Cortex of kidney (tissue), 1 donor: ENCODE measurements around the gene POLR1A.

Source experiments
- DNase-seq: peaks from one replicate; lab custom pipeline; 2025; lab: John Stamatoyannopoulos, UW

Gene POLR1A

DNA sequence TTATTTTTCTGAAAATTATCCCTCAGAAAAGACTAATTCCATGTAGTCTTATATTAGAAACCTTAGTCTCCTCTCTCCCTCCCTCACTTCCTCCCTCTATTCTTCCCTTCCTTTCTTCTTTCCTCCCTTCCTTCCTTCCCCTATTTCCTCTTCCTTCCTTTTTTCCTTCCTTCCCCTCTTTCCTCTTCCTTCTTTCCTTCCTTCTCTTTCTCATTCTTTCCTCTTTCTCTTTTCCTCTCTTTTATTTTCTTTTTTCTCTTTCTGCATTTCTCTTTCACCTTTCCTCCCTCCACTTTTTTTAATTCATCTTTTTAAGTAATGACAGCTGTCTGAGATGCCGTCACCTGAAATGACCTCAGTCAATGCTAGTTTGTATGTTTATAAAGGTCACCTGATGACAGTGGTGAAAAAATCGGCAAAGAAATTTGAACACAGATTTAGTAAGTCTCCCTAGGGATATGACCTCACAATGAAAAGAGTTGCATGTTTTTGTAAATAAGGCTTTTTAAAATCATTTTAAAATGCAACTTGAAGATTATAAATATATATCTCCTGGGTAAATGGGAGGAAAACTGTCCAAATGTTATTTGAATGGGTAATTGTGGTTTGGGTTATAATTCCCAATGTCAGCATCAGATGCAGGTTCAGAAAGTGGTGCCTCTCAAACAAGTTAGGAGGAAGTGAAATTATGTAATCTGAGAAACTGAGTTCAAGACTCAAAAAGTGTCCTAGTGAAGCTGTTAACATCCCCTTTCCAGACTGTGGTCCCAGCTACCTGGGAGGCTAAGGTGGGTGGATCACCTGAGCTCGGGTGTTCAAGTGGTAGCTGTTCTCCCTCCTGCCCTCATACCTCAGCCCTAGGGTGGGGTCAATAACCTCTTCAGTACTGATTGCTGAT is 126.6 kb downstream of the POLR1A start:
- DNase-seq: no peak

- DNase-seq: no peak
These were observed 129.4 kb downstream of the POLR1A start for GRCh38 chr2:85976106-85976920.

GRCh38 chr2:85975581-85975980 is 130.1 kb downstream of the POLR1A start:
- DNase-seq: no peak

- no peak for DNase-seq
These were observed 131.3 kb downstream of the POLR1A start for GRCh38 chr2:85974390-85974789.

DNA sequence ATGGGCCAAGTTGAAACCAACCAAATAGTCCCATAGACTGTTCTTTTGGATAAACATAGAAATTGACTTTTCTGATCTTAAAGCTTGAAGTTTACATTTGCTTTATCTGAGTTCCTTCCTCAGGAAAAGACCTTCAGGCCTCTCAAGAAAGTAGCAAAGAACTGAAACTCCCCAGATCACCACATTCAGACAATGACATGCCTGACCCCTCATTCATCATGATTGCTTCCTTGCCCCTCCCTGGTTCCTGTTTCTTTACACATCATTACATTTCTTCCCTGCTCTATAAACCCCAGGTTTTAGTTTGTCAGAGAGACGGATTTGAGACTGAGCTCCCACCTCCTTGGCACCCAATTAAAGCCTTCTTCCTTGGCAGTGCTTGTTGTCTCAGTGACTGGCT is 133.3 kb downstream of the POLR1A start:
- no peak for DNase-seq

DNA sequence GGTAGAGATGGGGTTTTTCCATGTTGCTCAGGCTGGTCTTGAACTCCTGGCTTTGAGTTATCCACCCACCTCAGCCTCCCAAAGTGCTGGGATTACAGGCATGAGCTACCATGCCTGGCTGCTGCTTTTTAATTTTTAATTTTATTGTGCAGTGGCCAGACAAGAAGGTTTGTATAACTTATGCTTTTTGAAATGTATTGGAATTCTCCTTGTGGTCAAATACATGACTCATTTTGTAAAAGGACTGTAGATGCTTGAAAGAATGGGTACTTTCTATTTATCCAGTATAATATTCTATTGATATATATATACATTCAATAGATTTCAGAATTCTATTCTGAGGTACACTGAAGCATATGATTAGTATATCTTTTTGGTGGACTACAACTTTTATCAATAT is 134.3 kb downstream of the POLR1A start:
- no peak for DNase-seq
